ENCODE data around the gene RERE.

GRCh38 chr1:8394456-8395321 lies 422.8 kb downstream of the RERE start:
- TF ChIP-seq SUZ12 (IDR thresholded peaks at IDR 0.05) (no peak), SP1 (IDR thresholded peaks at IDR 0.05) (no peak), FOXA1 (IDR thresholded peaks at IDR 0.05) (no peak)
